GM19035 (cell line): Measurements from ENCODE around the gene MSI1.

Source experiments
- ATAC-seq: cut with Tn5 transposase; IDR thresholded peaks from one replicate; pipeline ENCODE4 v1.9.1; 2021; ENCODE audit not compliant: unreplicated experiment

The MSI1 gene

GRCh38 chr12:120324841-120325417 is 44.0 kb downstream of the MSI1 start:
- no peak for ATAC-seq

GRCh38 chr12:120323772-120324171 is 45.2 kb downstream of the MSI1 start:
- no peak for ATAC-seq

DNA sequence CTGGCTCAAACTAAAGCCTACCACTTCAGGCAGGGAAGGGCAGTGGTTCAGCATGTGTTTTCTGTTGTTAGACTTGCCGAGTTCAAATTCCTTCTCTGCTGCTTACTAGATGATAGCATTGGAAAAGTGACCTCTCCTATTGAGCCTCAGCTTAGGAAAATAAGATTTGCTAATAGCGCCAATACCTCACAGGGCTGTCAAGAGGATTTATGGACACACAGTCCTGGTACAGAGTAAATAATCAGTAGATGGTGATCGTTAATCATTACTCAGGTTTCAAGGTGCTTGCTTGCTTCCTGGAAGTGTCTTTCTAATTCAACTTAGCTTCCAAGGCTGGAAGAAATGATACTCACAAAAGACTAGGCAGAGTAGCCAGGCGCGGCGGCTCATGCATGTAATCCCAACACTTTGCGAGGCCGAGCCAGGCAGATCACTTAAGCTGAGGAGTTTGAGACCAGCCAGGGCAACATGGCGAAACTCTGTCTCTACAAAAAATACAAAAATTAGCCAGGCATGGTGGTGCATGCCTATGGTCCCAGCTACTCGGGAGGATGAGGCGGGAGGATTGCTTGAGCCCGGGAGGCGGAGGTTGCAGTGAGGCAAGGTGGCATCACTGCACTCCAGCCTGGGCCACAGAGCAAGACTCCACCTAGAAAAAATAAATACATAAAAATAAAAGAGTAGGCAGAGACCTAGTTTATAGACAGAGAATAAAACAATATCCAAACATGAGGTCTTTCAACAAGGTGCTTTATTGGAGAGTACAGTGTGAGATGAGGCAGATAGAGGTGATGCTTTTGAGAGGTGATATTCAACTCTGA is 47.4 kb downstream of the MSI1 start:
- no peak for ATAC-seq

DNA sequence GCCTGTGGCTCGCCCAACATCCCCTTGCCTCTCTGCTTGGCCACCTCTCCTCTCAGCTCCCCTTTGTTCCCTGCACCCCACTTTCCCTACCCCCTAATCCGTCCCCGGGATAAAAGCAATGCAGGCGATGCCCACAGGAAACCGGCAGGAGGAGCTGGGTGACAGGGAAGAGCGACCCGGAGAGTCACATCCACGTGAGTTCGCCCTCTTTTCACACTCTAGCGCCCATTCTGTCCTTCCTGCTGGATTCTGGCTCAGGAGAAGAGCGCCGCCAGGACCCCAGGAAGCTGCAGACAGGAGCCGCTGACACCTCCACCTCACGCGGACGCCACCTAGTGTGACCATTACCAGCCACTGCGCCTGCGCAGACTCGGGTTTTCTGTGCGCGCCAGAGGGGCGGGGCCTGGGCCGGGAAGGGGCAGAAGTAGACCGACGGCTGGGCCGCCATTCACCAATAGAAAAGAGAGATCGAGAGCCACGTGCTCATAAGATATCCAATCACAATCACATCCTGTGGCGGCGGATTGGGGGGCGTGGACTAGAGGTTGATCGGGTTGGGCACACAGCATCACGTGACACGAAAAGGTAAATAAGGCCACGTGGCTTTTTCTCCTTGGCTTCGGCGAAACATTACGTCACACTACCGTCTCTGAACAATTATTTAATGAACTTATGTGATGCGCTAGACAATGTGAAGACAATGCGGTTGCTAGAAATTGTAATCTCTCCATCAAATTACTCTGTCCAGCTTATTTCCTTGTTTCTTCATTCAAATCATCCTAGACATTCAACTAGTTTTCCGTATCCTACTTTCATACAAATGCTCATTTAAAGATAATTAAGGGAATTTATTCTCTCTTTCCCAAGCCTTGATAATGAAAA is 51.5 kb downstream of the MSI1 start:
- peak; percentile 98 for ATAC-seq

- no peak for ATAC-seq
Observed at GRCh38 chr12:120316798-120317223, 52.2 kb downstream of the MSI1 start.

- no peak for ATAC-seq
Observed at GRCh38 chr12:120314220-120314619, 54.7 kb downstream of the MSI1 start.

- peak; percentile 99 for ATAC-seq
Observed at GRCh38 chr12:120301962-120302815, 66.8 kb downstream of the MSI1 start, which contains the start of gene SIRT4. Gene SIRT4 (plus strand): TSS chr12:120302321. CDS start chr12:120303562, 1,241 bp downstream.

DNA sequence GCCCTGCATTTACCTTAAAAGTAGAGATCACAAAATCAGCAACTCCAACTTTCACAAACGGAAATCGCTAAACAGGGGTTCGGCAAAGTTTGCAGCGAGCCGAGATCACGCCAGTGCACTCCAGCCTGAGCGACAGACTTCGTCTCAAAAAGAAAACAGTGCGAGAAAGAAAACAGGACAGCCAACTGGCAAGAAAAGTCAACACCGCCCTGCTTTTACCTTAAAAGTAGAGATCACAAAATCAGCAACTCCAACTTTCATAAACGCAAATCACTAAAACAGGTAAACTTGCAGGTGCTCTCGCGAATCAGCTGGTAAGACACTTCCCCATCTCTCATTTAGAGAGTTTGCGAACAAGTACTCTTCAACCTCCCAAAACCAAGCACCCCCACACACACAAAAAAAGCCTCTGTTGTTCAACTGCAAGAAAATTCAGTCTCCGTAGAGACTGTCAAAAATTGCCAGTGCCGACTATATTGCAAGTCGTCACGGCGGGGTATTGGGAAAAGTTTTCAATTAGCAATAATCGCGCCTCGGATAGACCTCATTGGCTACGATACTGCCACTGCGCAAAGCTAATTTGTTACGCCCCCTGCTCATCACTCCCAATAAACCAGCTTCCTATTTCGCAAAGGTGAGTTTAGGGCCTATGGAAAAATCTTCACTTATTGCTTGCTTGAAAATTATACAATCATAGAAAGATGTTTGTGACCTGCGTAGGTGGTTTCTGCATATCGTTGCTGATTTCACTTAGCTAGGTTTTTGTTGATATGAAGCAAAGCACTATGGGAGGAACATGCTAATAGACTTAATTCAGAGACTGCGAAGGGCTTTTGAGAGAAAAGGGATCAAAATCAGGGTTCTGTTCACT is 76.1 kb downstream of the MSI1 start, which contains the start of gene RNU4-1:
TSS of gene RNU4-1 (minus strand) at position 577 of the 871 bp plus-strand sequence.
- peak; percentile 48 for ATAC-seq

GRCh38 chr12:120292411-120292660 is 76.6 kb downstream of the MSI1 start:
- peak; percentile 1 for ATAC-seq
